HepG2 (cell line): Measurements from ENCODE around the gene RABGAP1L. TPM values are rescaled to one million over a fixed set of nuclear protein-coding genes. Genes with fewer than 3 reads are reported as not detected.

Experiments used
- ATAC-seq: fragments of 200-7000 bp; cut with Tn5 transposase; 3 replicates; pipeline ENCODE4 v1.9.1; 2020; ENCODE audit warnings: mild to moderate bottlenecking, moderate library complexity
- BruUV-seq: library from RNA; stranded (reverse); fragments of 400-500 nt; replicated peaks from 2 replicates; lab custom pipeline; 2021; lab: Mats Ljungman, UMichigan
- CTCF ChIA-PET: fragments of 300-600 bp; formaldehyde crosslinking; extraction: SDS; loops from one replicate; lab custom pipeline; 2021; ENCODE audit warnings: low total read pairs, inconsistent platforms, low intra/inter-chr PET ratio; lab: Yijun Ruan, JAX
- POLR2A ChIA-PET: fragments of 350-600 bp; sonication (Branson Sonifier 250); formaldehyde crosslinking; loops from one replicate; lab custom pipeline; 2020; ENCODE audit warnings: antibody characterized with exemption, inconsistent platforms; lab: Yijun Ruan, JAX
- DNase-seq: peaks from one replicate; pipeline ENCODE4 v3.0.0-alpha.2; 2015; ENCODE audit warnings: low spot score
- FAIRE-seq: peaks from 3 replicates; lab custom pipeline; 2011; peaks lifted over from hg19 to GRCh38; lab: Jason Lieb, UNC
- H2AFZ ChIP-seq: one replicate; pipeline ENCODE4 v1.6.1; 2011; ENCODE audit warnings: low read length, inconsistent platforms
- H3K27ac ChIP-seq: fragments of 300-600 bp; 3 replicates; pipeline ENCODE4 v1.8.0; 2011; ENCODE audit warnings: mixed run types, mild to moderate bottlenecking, mixed read lengths, low read length, inconsistent platforms; ENCODE audit not compliant: insufficient read depth; ENCODE audit errors: extremely low read length
- H3K27me3 ChIP-seq, 2 experiments: fragments of 200-600 bp in 1 of 2; 2 replicates in 1 of 2; 3 replicates in 1 of 2; pipeline versions ENCODE4 v1.6.0 to v1.8.0; 2011; ENCODE audit warnings: low read length in 2 of 2, mild to moderate bottlenecking in 2 of 2, moderate library complexity in 2 of 2, inconsistent platforms in 1 of 2; ENCODE audit not compliant: insufficient read depth in 2 of 2, control insufficient read depth in 1 of 2
- H3K36me3 ChIP-seq, 2 experiments: fragments of 200-600 bp in 1 of 2; replicated peaks in 1 of 2; 2 replicates in 1 of 2; 3 replicates in 1 of 2; pipeline versions ENCODE4 v1.5.1 to v1.8.0; 2011; ENCODE audit warnings: low read length in 2 of 2, inconsistent platforms in 1 of 2; ENCODE audit not compliant: insufficient read depth in 2 of 2, control insufficient read depth in 1 of 2
- H3K4me1 ChIP-seq: 2 replicates; pipeline ENCODE4 v1.5.1; 2012; ENCODE audit warnings: low read length, inconsistent platforms; ENCODE audit not compliant: insufficient read depth
- H3K4me2 ChIP-seq: 2 replicates; pipeline ENCODE4 v1.6.0; 2011; ENCODE audit warnings: low read depth, low read length, inconsistent platforms
- H3K4me3 ChIP-seq, 3 experiments: fragments of 200-600 bp in 1 of 3; sonication (generic), shearing (Covaris generic) in 1 of 3; replicated peaks in 1 of 3; 2 replicates each; pipeline ENCODE4 v1.5.1; 2011 to 2016; ENCODE audit warnings: low read length in 3 of 3, inconsistent platforms in 2 of 3, low read depth in 2 of 3, mild to moderate bottlenecking in 2 of 3, control low read depth in 1 of 3, mixed read lengths in 1 of 3; ENCODE audit not compliant: insufficient read depth in 1 of 3
- H3K79me2 ChIP-seq: one replicate; pipeline ENCODE4 v1.6.1; 2011; ENCODE audit warnings: low read length, inconsistent platforms; ENCODE audit not compliant: insufficient read depth
- H3K9ac ChIP-seq: 2 replicates; pipeline ENCODE4 v1.6.0; 2011; ENCODE audit warnings: mild to moderate bottlenecking, low read depth, low read length, inconsistent platforms; ENCODE audit not compliant: insufficient read depth
- H3K9me3 ChIP-seq: 2 replicates; pipeline ENCODE4 v1.5.1; 2012; ENCODE audit warnings: mild to moderate bottlenecking, low read length
- H4K20me1 ChIP-seq: 2 replicates; pipeline ENCODE4 v1.6.0; 2011; ENCODE audit warnings: inconsistent platforms, mild to moderate bottlenecking, low read length, moderate library complexity; ENCODE audit not compliant: insufficient read depth
- ARID2 ChIP-seq: sonication (generic); formaldehyde crosslinking; IDR thresholded peaks from 2 replicates; pipeline ENCODE4 v1.8.1; 2022; ENCODE audit warnings: mild to moderate bottlenecking, missing genetic modification reagents, borderline replicate concordance
- CTCF ChIP-seq: sonication (generic); formaldehyde crosslinking; IDR thresholded peaks from 2 replicates; pipeline ENCODE4 v1.5.0; 2020; ENCODE audit warnings: mild to moderate bottlenecking, missing genetic modification reagents, moderate library complexity
- GATAD1 ChIP-seq: IDR thresholded peaks from 2 replicates; pipeline ENCODE4 v1.6.1; 2016; ENCODE audit warnings: missing genetic modification reagents, missing compliant biosample characterization
- HES4 ChIP-seq: sonication (generic); formaldehyde crosslinking; IDR thresholded peaks from 2 replicates; pipeline ENCODE4 v1.9.0; 2021; ENCODE audit warnings: mild to moderate bottlenecking, missing genetic modification reagents, borderline replicate concordance
- MAFF ChIP-seq: IDR thresholded peaks from 2 replicates; pipeline ENCODE4 v1.6.1; 2011; ENCODE audit warnings: low read depth, low read length, improper control_type of control experiment
- NCOA5 ChIP-seq: sonication (generic); formaldehyde crosslinking; IDR thresholded peaks from 2 replicates; pipeline ENCODE4 v1.4.0; 2020; ENCODE audit warnings: missing genetic modification reagents
- POLR2AphosphoS2 ChIP-seq: IDR thresholded peaks from 2 replicates; pipeline ENCODE4 v1.6.1; 2011; ENCODE audit warnings: low read depth, low read length, improper control_type of control experiment
- POLR2AphosphoS5 ChIP-seq: IDR thresholded peaks from 2 replicates; pipeline ENCODE4 v1.6.1; 2012; ENCODE audit warnings: low read depth, low read length
- RARA ChIP-seq: IDR thresholded peaks from 2 replicates; pipeline ENCODE4 v1.6.1; 2016; ENCODE audit warnings: missing genetic modification reagents, missing compliant biosample characterization
- RORA ChIP-seq: sonication (generic); formaldehyde crosslinking; IDR thresholded peaks from 2 replicates; pipeline ENCODE4 v1.5.0; 2020; ENCODE audit warnings: mild to moderate bottlenecking, missing genetic modification reagents, moderate library complexity
- SP4 ChIP-seq: sonication (generic); formaldehyde crosslinking; IDR thresholded peaks from 2 replicates; pipeline ENCODE4 v1.8.1; 2023; ENCODE audit warnings: mild to moderate bottlenecking, missing genetic modification reagents
- STAG1 ChIP-seq: sonication (generic); formaldehyde crosslinking; IDR thresholded peaks from 2 replicates; pipeline ENCODE4 v1.4.0; 2020; ENCODE audit warnings: missing genetic modification reagents
- ZBTB14 ChIP-seq: sonication (generic); formaldehyde crosslinking; IDR thresholded peaks from 2 replicates; pipeline ENCODE4 v1.4.0; 2020; ENCODE audit warnings: missing genetic modification reagents
- ZBTB3 ChIP-seq: sonication (generic); formaldehyde crosslinking; IDR thresholded peaks from 2 replicates; pipeline ENCODE4 v1.4.0; 2020; ENCODE audit warnings: low read depth, mild to moderate bottlenecking, moderate library complexity, missing genetic modification reagents, borderline replicate concordance
- ZBTB44 ChIP-seq: sonication (generic); formaldehyde crosslinking; IDR thresholded peaks from 2 replicates; pipeline ENCODE4 v1.4.0; 2020; ENCODE audit warnings: missing genetic modification reagents
- ZNF263 ChIP-seq: sonication (generic); formaldehyde crosslinking; IDR thresholded peaks from 2 replicates; pipeline ENCODE4 v1.4.0; 2020; ENCODE audit warnings: missing genetic modification reagents
- ZNF546 ChIP-seq: sonication (generic); formaldehyde crosslinking; conservative IDR thresholded peaks from 2 replicates; pipeline ENCODE4 v1.8.1; 2023; ENCODE audit warnings: mild to moderate bottlenecking, missing genetic modification reagents
- ZNF792 ChIP-seq: IDR thresholded peaks from 2 replicates; pipeline ENCODE4 v1.6.1; 2016
- ZNF850 ChIP-seq: sonication (generic); formaldehyde crosslinking; conservative IDR thresholded peaks from 2 replicates; pipeline ENCODE4 v1.9.0; 2021; ENCODE audit warnings: mild to moderate bottlenecking, missing genetic modification reagents
- ZSCAN30 ChIP-seq: sonication (generic); formaldehyde crosslinking; IDR thresholded peaks from 2 replicates; pipeline ENCODE4 v1.5.0; 2020; ENCODE audit warnings: mild to moderate bottlenecking, missing genetic modification reagents
- WGBS: methylation state at CpG from one replicate; pipeline ENCODE4 v1.1.6; 2017; ENCODE audit warnings: low lambda C conversion rate; 5-methylcytosine and 5-hydroxymethylcytosine counted together
- in situ Hi-C: cut with HindIII; loops from 2 replicates; pipeline ENCODE4 v1.10.0; 2017; ENCODE audit warnings: low pct_unique_long_range_greater_than_20kb; ENCODE audit not compliant: extremely low pct_ligation_motif_present
- intact Hi-C: fragments of 100-400 bp; cut with micrococcal nuclease; formaldehyde crosslinking; loops from one replicate; pipeline ENCODE4 v1.10.0; 2022; ENCODE audit not compliant: unreplicated experiment
- polyA plus RNA-seq, 8 experiments: library from polyadenylated mRNA; depleted of rRNA in 3 of 8; stranded (reverse) in 7 of 8; unstranded in 1 of 8; fragments of >200 nt; fragmentation: Illumina TruSeq in 4 of 8; extraction: Trizol in 4 of 8; gene quantifications; 2 replicates each; pipeline versions ENCODE4 v1.2.1 to v1.2.3, GENCODE V29; 2011 to 2016; ENCODE audit warnings: low read depth in 4 of 8, missing spikeins in 1 of 8, mixed read lengths in 1 of 8; ENCODE audit not compliant: insufficient read depth in 1 of 8
- total RNA-seq, 5 experiments: library from RNA; depleted of rRNA; stranded (reverse); fragments of >200 nt; fragmentation: Illumina TruSeq; extraction: Trizol; gene quantifications; 2 replicates each; pipeline ENCODE4 v1.2.3, GENCODE V29; 2016; ENCODE audit warnings: low read depth in 1 of 5

Gene RABGAP1L
- total and polyA plus RNA-seq, 2 of the 13 experiments (the other 11 are each of a cell fraction or from before 2014, with no cell fraction given), result 7.9 to 22.6 TPM

- no peaks in the 10 kb centered on the region for H3K9me3 ChIP-seq
- WGBS, result 100% methylated on average over 2 of the region's 2 CpGs
- no peak for FAIRE-seq
- ChIA-PET CTCF (no interaction called here), POLR2A (no interaction called here)
- in situ Hi-C loops, result no loop called here
- H3K27ac ChIP-seq, result no peak overlapping the region
- H3K36me3 ChIP-seq, result no peaks in the 10 kb centered on the region
- no peaks in the 10 kb centered on the region for H3K27me3 ChIP-seq
- no peak overlapping the region for H3K9ac ChIP-seq
- no peak overlapping the region for H3K4me3 ChIP-seq
- H3K79me2 ChIP-seq, result no peaks in the 10 kb centered on the region
- no peak for TF ChIP-seq POLR2AphosphoS5
- no peak for TF ChIP-seq ZBTB44 (CRISPR knock-in tag)
- no peak for TF ChIP-seq ZBTB14 (CRISPR knock-in tag)
- TF ChIP-seq STAG1 (CRISPR knock-in tag), result no peak
- no peak for TF ChIP-seq POLR2AphosphoS2
- no peak for TF ChIP-seq CTCF
- TF ChIP-seq NCOA5 (CRISPR knock-in tag), result no peak
- TF ChIP-seq SP4, result no peak
- TF ChIP-seq ZBTB3 (CRISPR knock-in tag), result no peak
- no peak for TF ChIP-seq ZNF792
- TF ChIP-seq RARA (CRISPR knock-in tag), result no peak
- no peak for TF ChIP-seq ZNF546 (CRISPR knock-in tag)
- no peak for TF ChIP-seq ARID2 (CRISPR knock-in tag)
- TF ChIP-seq ZNF263, result no peak
- no peak for TF ChIP-seq ZSCAN30 (CRISPR knock-in tag)
- TF ChIP-seq RORA, result no peak
- no peak for TF ChIP-seq MAFF
- TF ChIP-seq GATAD1 (CRISPR knock-in tag), result no peak
- no peak for TF ChIP-seq HES4
- TF ChIP-seq ZNF850 (CRISPR knock-in tag), result no peak
- intact Hi-C loops, result no loop called here
- no peak for DNase-seq
- no peak overlapping the region for H2AFZ ChIP-seq
- no peaks in the 10 kb centered on the region for H4K20me1 ChIP-seq
- ATAC-seq, result no peak
- BruUV-seq, result no TSS peak
- H3K4me2 ChIP-seq, result no peak overlapping the region
- H3K4me1 ChIP-seq, result no peaks in the 10 kb centered on the region
Observed at GRCh38 chr1:174197088-174197487, 37.8 kb downstream of the RABGAP1L start.
